ENCODE data around the gene ZNF652.

ZNF652 gene

GRCh38 chr17:49259663-49260010 lies 102.4 kb downstream of the ZNF652 start:
- Histone ChIP-seq H2AFZ (ENCODE audit: low read depth, low read length, severe bottlenecking) (no peak overlapping the region), H3K27ac (ENCODE audit: low read depth, low read length) (no peak overlapping the region), H3F3A (ENCODE audit: insufficient read depth) (no peaks in the 10 kb centered on the region), H3K4me2 (ENCODE audit: low read depth, low read length, poor library complexity, severe bottlenecking) (peak overlapping the region; percentile 45), H3K36me3 (ENCODE audit: low read length) (no peaks in the 10 kb centered on the region), H3K9me2 (replicated peaks; ENCODE audit: insufficient read depth, low read length) (no peaks in the 10 kb centered on the region), H3K79me2 (ENCODE audit: insufficient read depth, low read length) (no peaks in the 10 kb centered on the region), H3K9ac (ENCODE audit: low read length) (no peak overlapping the region), H4K20me1 (ENCODE audit: low read depth, low read length) (no peaks in the 10 kb centered on the region), H3K4me3 (ENCODE audit: insufficient read depth, low read length, poor library complexity, severe bottlenecking) (no peak overlapping the region), H3K9me3 (ENCODE audit: insufficient read depth, low read length) (no peaks in the 10 kb centered on the region), H3K27me3 (ENCODE audit: low read length) (no peaks in the 10 kb centered on the region)
- TF ChIP-seq CTCF (IDR thresholded peaks at IDR 0.05; ENCODE audit: insufficient read depth, low read length, poor library complexity, severe bottlenecking) (no peak), EZH2phosphoT487 (conservative IDR thresholded peaks at IDR 0.05; ENCODE audit: low read length) (no peak)

- Histone ChIP-seq H2AFZ (ENCODE audit: low read depth, low read length, severe bottlenecking) (no peak overlapping the region), H3K36me3 (ENCODE audit: low read length) (no peaks in the 10 kb centered on the region), H3K9ac (ENCODE audit: low read length) (no peak overlapping the region)
Observed at GRCh38 chr17:49258394-49258793, 103.7 kb downstream of the ZNF652 start.

GRCh38 chr17:49255125-49255524 lies 106.9 kb downstream of the ZNF652 start:
- H3K9ac ChIP-seq (ENCODE audit: low read length) = no peak overlapping the region
- H3K4me3 ChIP-seq (ENCODE audit: insufficient read depth, low read length, poor library complexity, severe bottlenecking) = no peak overlapping the region
- H3K9me2 ChIP-seq (replicated peaks; ENCODE audit: insufficient read depth, low read length) = no peaks in the 10 kb centered on the region
- H3K79me2 ChIP-seq (ENCODE audit: insufficient read depth, low read length) = no peaks in the 10 kb centered on the region
- no peaks in the 10 kb centered on the region for H3K27me3 ChIP-seq (ENCODE audit: low read length)
- no peak overlapping the region for H3K27ac ChIP-seq (ENCODE audit: low read depth, low read length)
- TF ChIP-seq CTCF (IDR thresholded peaks at IDR 0.05; ENCODE audit: insufficient read depth, low read length, poor library complexity, severe bottlenecking) (no peak), EZH2phosphoT487 (conservative IDR thresholded peaks at IDR 0.05; ENCODE audit: low read length) (no peak)
- H4K20me1 ChIP-seq (ENCODE audit: low read depth, low read length) = no peaks in the 10 kb centered on the region
- H3K9me3 ChIP-seq (ENCODE audit: insufficient read depth, low read length) = no peaks in the 10 kb centered on the region
- no peak overlapping the region for H2AFZ ChIP-seq (ENCODE audit: low read depth, low read length, severe bottlenecking)
- H3K4me2 ChIP-seq (ENCODE audit: low read depth, low read length, poor library complexity, severe bottlenecking) = no peak overlapping the region
- no peaks in the 10 kb centered on the region for H3F3A ChIP-seq (ENCODE audit: insufficient read depth)
- no peaks in the 10 kb centered on the region for H3K36me3 ChIP-seq (ENCODE audit: low read length)

More at GRCh38 chr17:49258394-49258793, 103.7 kb downstream of the ZNF652 start:
- TF ChIP-seq EZH2phosphoT487 (conservative IDR thresholded peaks at IDR 0.05; ENCODE audit: low read length) (no peak), CTCF (IDR thresholded peaks at IDR 0.05; ENCODE audit: insufficient read depth, low read length, poor library complexity, severe bottlenecking) (no peak)
- no peaks in the 10 kb centered on the region for H3K9me3 ChIP-seq (ENCODE audit: insufficient read depth, low read length)
- no peaks in the 10 kb centered on the region for H3K79me2 ChIP-seq (ENCODE audit: insufficient read depth, low read length)
- H4K20me1 ChIP-seq (ENCODE audit: low read depth, low read length) = no peaks in the 10 kb centered on the region
- H3K27ac ChIP-seq (ENCODE audit: low read depth, low read length) = no peak overlapping the region
- H3K4me3 ChIP-seq (ENCODE audit: insufficient read depth, low read length, poor library complexity, severe bottlenecking) = no peak overlapping the region
- no peaks in the 10 kb centered on the region for H3K27me3 ChIP-seq (ENCODE audit: low read length)
- no peaks in the 10 kb centered on the region for H3K9me2 ChIP-seq (replicated peaks; ENCODE audit: insufficient read depth, low read length)
- no peak overlapping the region for H3K4me2 ChIP-seq (ENCODE audit: low read depth, low read length, poor library complexity, severe bottlenecking)
- no peaks in the 10 kb centered on the region for H3F3A ChIP-seq (ENCODE audit: insufficient read depth)
